ENCODE results near the gene SS18L1. TPM values are rescaled to one million over a fixed set of nuclear protein-coding genes. Genes with fewer than 3 reads are reported as not detected.

The SS18L1 gene
- total and polyA plus RNA-seq, 2 experiments from 2014 or later, result 2.1 to 13.0 TPM

DNA sequence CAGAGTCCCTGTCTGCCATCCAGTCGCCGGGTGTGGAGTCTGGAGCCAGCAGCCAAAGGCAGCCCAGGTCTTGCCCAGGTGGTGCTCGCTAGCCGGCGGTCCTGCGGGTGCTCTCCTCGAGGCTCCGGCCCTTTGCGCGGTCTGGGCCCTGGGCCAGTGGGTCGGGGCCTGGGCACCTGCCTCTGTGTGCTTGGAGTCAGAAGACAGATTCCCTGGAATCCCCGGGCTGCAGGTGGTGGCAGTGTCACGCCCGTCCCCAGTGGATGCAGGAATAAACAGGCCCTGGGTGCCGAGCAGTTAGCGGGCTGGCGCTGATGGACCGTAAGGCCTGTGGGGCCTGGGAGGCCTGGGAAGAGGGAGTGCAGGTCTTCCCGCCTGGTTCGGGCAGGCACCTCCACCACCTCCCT is 5.3 kb downstream of the SS18L1 start:
- no peaks in the 10 kb centered on the region for H3K36me3 ChIP-seq (replicated peaks; ENCODE audit: insufficient read depth, low read depth)
- H3K27ac ChIP-seq, result no peak overlapping the region
- no peak overlapping the region for H3K4me2 ChIP-seq
- DNase-seq (ENCODE audit: low spot score), result no peak
- H3K27me3 ChIP-seq, result no peaks in the 10 kb centered on the region
- H3K9me2 ChIP-seq (replicated peaks; ENCODE audit: insufficient read depth), result no peaks in the 10 kb centered on the region
- H3K4me1 ChIP-seq (ENCODE audit: insufficient read depth), result peaks cover 12% of the 10 kb centered on the region
- no peak overlapping the region for H2AFZ ChIP-seq
- TF ChIP-seq EZH2 (IDR thresholded peaks at IDR 0.05; ENCODE audit: borderline replicate concordance) (no peak), EZH2phosphoT487 (IDR thresholded peaks at IDR 0.05; ENCODE audit: low read depth, severe bottlenecking, unreplicated experiment) (no peak)
- TF ChIP-seq, protein P1, sequence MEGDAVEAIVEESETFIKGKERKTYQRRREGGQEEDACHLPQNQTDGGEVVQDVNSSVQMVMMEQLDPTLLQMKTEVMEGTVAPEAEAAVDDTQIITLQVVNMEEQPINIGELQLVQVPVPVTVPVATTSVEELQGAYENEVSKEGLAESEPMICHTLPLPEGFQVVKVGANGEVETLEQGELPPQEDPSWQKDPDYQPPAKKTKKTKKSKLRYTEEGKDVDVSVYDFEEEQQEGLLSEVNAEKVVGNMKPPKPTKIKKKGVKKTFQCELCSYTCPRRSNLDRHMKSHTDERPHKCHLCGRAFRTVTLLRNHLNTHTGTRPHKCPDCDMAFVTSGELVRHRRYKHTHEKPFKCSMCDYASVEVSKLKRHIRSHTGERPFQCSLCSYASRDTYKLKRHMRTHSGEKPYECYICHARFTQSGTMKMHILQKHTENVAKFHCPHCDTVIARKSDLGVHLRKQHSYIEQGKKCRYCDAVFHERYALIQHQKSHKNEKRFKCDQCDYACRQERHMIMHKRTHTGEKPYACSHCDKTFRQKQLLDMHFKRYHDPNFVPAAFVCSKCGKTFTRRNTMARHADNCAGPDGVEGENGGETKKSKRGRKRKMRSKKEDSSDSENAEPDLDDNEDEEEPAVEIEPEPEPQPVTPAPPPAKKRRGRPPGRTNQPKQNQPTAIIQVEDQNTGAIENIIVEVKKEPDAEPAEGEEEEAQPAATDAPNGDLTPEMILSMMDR (IDR thresholded peaks at IDR 0.05; ENCODE audit: poor library complexity), result no peak
- no peaks in the 10 kb centered on the region for H3K9me3 ChIP-seq (ENCODE audit: low read depth)
- 93% methylated on average over 20 of the region's 20 CpGs for WGBS (ENCODE audit: low lambda C conversion rate, missing lambda C conversion rate)
- H3K79me2 ChIP-seq, result peaks cover 98% of the 10 kb centered on the region
- no peak overlapping the region for H3K4me3 ChIP-seq
- H4K20me1 ChIP-seq (ENCODE audit: insufficient read depth, poor library complexity, severe bottlenecking), result peaks cover 81% of the 10 kb centered on the region

DNA sequence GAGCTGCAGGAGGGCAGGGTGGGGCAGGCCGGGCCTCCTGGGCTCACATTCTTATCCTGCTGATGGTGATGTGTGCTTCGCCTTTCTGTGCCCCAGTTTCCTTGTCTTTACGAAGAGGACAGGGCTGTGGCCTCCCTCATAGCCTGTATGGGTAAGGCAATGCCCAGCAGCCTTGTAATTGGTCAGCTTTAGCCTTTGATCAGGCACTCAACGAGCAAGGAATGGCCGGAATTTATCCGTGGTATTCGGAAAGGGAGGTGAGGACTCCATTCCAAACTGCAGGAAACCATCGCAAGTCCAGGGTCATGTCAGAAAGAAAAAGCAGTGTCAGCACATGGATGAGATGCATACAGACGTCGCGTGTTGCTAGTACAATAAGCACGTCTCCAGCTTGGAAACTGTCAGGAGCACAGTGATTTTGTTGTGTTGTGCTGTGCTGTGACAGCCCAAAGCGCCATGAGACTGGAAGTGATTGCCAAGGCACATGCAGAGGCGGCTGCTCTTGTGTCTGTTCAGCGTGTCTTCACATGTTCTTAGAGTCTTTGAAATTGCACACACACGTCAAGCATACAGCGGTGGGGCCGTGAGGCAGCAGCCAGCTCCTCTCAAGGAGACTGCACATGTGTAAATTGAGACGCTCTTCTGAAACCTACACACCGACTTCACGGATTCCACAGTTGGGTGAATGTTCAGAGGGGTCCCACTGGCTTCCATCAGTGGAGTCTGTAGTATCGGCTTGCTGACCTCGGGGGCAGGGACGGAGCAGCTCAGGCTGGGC is 6.2 kb downstream of the SS18L1 start:
- Histone ChIP-seq H3K27me3 (no peaks in the 10 kb centered on the region), H3K9me2 (replicated peaks; ENCODE audit: insufficient read depth) (no peaks in the 10 kb centered on the region), H3K9me3 (ENCODE audit: low read depth) (no peaks in the 10 kb centered on the region), H3K36me3 (replicated peaks; ENCODE audit: insufficient read depth, low read depth) (no peaks in the 10 kb centered on the region), H3K4me2 (no peak overlapping the region), H3K4me1 (ENCODE audit: insufficient read depth) (peaks cover 9% of the 10 kb centered on the region), H3K79me2 (peaks cover 100% of the 10 kb centered on the region), H3K4me3 (no peak overlapping the region), H3K27ac (no peak overlapping the region), H2AFZ (no peak overlapping the region), H4K20me1 (ENCODE audit: insufficient read depth, poor library complexity, severe bottlenecking) (peaks cover 75% of the 10 kb centered on the region)
- TF ChIP-seq, protein P1 (IDR thresholded peaks at IDR 0.05; ENCODE audit: poor library complexity), result no peak
- 70% methylated on average over 24 of the region's 24 CpGs for WGBS (ENCODE audit: low lambda C conversion rate, missing lambda C conversion rate)
- no peak for DNase-seq (ENCODE audit: low spot score)

DNA sequence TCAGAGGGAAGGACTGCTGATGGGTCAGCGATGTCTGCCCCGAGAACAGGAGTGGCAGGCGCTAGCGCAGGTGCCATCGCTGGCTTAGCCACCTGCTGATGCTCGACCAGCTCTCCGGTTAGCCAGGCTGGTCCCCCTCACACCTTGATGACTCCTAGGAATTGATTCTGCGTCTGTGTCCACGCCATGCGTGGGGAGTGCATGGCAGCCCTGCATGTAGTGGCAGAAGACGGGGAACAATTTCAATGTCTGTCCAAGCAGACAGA is 6.7 kb downstream of the SS18L1 start:
- Histone ChIP-seq H3K79me2 (peaks cover 100% of the 10 kb centered on the region), H3K4me1 (ENCODE audit: insufficient read depth) (peaks cover 3% of the 10 kb centered on the region), H3K4me2 (no peak overlapping the region), H3K27me3 (no peaks in the 10 kb centered on the region), H3K36me3 (replicated peaks; ENCODE audit: insufficient read depth, low read depth) (no peaks in the 10 kb centered on the region), H4K20me1 (ENCODE audit: insufficient read depth, poor library complexity, severe bottlenecking) (peaks cover 71% of the 10 kb centered on the region), H3K9me3 (ENCODE audit: low read depth) (no peaks in the 10 kb centered on the region), H3K9me2 (replicated peaks; ENCODE audit: insufficient read depth) (no peaks in the 10 kb centered on the region), H2AFZ (no peak overlapping the region), H3K27ac (no peak overlapping the region), H3K4me3 (no peak overlapping the region)
- WGBS (ENCODE audit: low lambda C conversion rate, missing lambda C conversion rate), result 94% methylated on average over 11 of the region's 11 CpGs
- TF ChIP-seq, protein P1 (IDR thresholded peaks at IDR 0.05; ENCODE audit: poor library complexity), result no peak
- TF ChIP-seq EZH2 (IDR thresholded peaks at IDR 0.05; ENCODE audit: borderline replicate concordance) (no peak), EZH2phosphoT487 (IDR thresholded peaks at IDR 0.05; ENCODE audit: low read depth, severe bottlenecking, unreplicated experiment) (no peak)
- DNase-seq (ENCODE audit: low spot score), result no peak
